WI38 (cell line): Measurements from ENCODE around the gene ZNF776.

Source experiments
- H3K4me3 ChIP-seq: 2 replicates; pipeline ENCODE4 v1.5.1; 2011; ENCODE audit warnings: low read depth, mild to moderate bottlenecking, control low read depth, low read length
- TF ChIP-seq, protein P1 (sequence below): IDR thresholded peaks from 2 replicates; pipeline ENCODE4 v1.5.1; 2012; ENCODE audit warnings: low read depth, mild to moderate bottlenecking, control low read depth, low read length

ZNF776 gene

GRCh38 chr19:57757941-57758340 lies 11.3 kb downstream of the ZNF776 start:
- TF ChIP-seq, protein P1, sequence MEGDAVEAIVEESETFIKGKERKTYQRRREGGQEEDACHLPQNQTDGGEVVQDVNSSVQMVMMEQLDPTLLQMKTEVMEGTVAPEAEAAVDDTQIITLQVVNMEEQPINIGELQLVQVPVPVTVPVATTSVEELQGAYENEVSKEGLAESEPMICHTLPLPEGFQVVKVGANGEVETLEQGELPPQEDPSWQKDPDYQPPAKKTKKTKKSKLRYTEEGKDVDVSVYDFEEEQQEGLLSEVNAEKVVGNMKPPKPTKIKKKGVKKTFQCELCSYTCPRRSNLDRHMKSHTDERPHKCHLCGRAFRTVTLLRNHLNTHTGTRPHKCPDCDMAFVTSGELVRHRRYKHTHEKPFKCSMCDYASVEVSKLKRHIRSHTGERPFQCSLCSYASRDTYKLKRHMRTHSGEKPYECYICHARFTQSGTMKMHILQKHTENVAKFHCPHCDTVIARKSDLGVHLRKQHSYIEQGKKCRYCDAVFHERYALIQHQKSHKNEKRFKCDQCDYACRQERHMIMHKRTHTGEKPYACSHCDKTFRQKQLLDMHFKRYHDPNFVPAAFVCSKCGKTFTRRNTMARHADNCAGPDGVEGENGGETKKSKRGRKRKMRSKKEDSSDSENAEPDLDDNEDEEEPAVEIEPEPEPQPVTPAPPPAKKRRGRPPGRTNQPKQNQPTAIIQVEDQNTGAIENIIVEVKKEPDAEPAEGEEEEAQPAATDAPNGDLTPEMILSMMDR = no peak
- H3K4me3 ChIP-seq = no peak overlapping the region

- TF ChIP-seq, protein P1 = no peak
- no peak overlapping the region for H3K4me3 ChIP-seq
Observed at GRCh38 chr19:57759096-57759495, 12.5 kb downstream of the ZNF776 start.

DNA sequence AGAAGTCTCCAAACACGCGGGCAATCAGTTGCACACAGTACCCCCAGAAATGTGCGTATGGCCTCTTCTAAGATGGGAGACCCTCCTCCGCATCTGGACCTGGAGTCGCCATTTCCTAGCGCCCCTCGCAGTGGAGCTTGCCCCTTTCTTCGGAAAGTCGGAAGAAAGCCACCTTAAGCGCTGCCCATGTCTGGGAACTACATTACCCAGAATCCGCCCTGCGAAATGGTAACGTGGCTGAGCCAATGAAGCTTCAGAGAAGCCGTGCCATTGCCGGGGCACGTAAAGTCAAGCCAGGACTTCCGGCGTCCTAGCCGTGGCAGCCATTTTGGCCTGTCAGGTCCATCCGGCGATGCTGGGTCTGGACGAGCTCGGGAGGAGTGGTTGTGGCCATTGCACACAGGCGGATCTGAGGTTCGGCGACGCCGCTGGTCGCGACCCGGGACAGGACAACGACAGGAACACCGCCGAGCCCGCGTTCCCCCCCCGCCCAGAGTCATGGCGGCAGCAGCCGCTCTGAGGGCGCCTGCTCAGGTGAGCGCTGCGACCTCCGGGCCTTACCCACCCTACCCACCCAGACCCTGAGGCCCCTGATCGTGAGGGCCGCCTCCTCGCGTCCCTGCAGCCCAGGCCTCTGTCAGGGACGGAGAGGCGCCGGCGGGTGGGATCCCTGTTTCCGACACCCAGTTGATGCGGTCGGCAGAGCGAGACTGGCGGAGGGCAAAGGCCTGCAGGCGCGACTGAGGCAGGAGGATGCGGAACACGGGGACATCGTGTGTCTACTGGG lies 22.9 kb downstream of the ZNF776 start, which contains the start of gene ZNF586:
ZNF586 (plus strand) TSS at position 332 of the 787 bp plus-strand sequence; CDS start at position 499, 167 bp downstream.
- TF ChIP-seq, protein P1 = no peak
- peak within 1 kb of the TSS; percentile 68 for H3K4me3 ChIP-seq

DNA sequence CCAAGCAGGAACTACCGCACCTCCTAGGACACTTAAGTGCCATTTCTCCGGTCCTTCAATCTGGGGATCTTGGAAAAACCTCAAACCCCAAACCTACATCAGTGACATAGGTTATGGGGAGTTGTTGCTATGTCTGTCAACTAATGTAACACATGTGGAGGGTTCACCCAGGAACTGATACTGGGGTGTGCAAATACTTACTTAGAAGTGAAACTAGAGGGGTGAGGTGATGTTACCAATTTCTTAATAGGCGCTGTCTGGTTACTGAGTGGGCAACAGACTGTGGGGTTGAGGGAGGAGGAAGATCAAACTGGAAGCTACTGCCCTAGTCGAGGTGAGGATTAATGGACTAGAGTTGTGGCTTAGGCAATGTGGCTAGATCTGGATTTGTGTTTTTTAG lies 24.8 kb downstream of the ZNF776 start:
- TF ChIP-seq, protein P1 = no peak
- no peak overlapping the region for H3K4me3 ChIP-seq

- no peak overlapping the region for H3K4me3 ChIP-seq
- TF ChIP-seq, protein P1 = no peak
Observed at GRCh38 chr19:57773488-57773887, 26.9 kb downstream of the ZNF776 start.

GRCh38 chr19:57776764-57777296 lies 30.2 kb downstream of the ZNF776 start:
- TF ChIP-seq, protein P1 = no peak
- no peak overlapping the region for H3K4me3 ChIP-seq

DNA sequence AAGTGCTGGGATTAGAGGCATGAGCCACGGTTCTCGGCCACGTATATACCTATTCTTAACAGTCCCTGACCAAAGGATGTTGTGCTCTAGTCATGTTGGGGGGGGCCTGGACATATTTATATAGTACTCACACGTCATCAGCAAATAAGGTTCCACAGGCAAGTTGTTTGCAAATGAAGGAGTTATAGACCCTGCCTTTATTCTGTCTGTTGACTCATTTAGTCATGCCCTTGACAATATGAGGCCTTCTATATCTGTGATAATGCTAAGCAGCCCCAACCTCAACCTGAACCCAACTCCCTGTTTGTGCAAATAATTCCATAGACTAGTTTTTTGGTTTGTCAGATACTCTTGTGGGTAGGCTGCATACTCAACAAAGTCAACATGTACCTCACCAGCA lies 31.7 kb downstream of the ZNF776 start:
- TF ChIP-seq, protein P1 = no peak
- H3K4me3 ChIP-seq = no peak overlapping the region
